IMR-90 (cell line): Measurements from ENCODE around the gene GTPBP6. TPM values are rescaled to one million over a fixed set of nuclear protein-coding genes. Genes with fewer than 3 reads are reported as not detected.

Experiments
- ATAC-seq: fragments of 200-7000 bp; cut with Tn5 transposase; 2 replicates; pipeline ENCODE4 v1.9.1; 2020; ENCODE audit warnings: low read depth, mild to moderate bottlenecking, moderate library complexity
- BruUV-seq: library from RNA; stranded (reverse); fragments of 400-500 nt; replicated peaks from 2 replicates; lab custom pipeline; 2021; lab: Mats Ljungman, UMichigan
- CTCF ChIA-PET: fragments of 300-600 bp; formaldehyde crosslinking; extraction: SDS; loops from one replicate; lab custom pipeline; 2021; ENCODE audit warnings: antibody characterized with exemption; lab: Yijun Ruan, JAX
- POLR2A ChIA-PET: fragments of 300-600 bp; sonication (Branson Sonifier 250); formaldehyde crosslinking; loops from one replicate; lab custom pipeline; 2022; ENCODE audit warnings: antibody characterized with exemption; ENCODE audit not compliant: unreplicated experiment; lab: Charles Lee
- DNase-seq: peaks from one replicate; pipeline ENCODE4 v3.0.0; 2013
- H2AFZ ChIP-seq: replicated peaks from 2 replicates; pipeline ENCODE3; 2013; ENCODE audit warnings: low read length, mild to moderate bottlenecking; ENCODE audit not compliant: poor library complexity
- H2AK5ac ChIP-seq: 2 replicates; pipeline ENCODE4 v1.6.1; 2013; ENCODE audit warnings: low read depth, low read length, inconsistent platforms
- H2AK9ac ChIP-seq: replicated peaks from 2 replicates; pipeline ENCODE3; 2013; ENCODE audit warnings: mild to moderate bottlenecking, low read depth, low read length, moderate library complexity; ENCODE audit not compliant: poor library complexity
- H2BK120ac ChIP-seq: 2 replicates; pipeline ENCODE4 v1.6.1; 2013; ENCODE audit warnings: low read depth, low read length, inconsistent platforms
- H2BK15ac ChIP-seq: 3 replicates; pipeline ENCODE4 v1.6.1; 2013; ENCODE audit warnings: low read depth, low read length, inconsistent platforms
- H2BK20ac ChIP-seq: 2 replicates; pipeline ENCODE4 v1.6.1; 2013; ENCODE audit warnings: low read depth, mild to moderate bottlenecking, inconsistent platforms, low read length, moderate library complexity
- H2BK5ac ChIP-seq: 2 replicates; pipeline ENCODE4 v1.6.1; 2013; ENCODE audit warnings: mild to moderate bottlenecking, low read depth, low read length, inconsistent platforms; ENCODE audit not compliant: poor library complexity, severe bottlenecking
- H3K14ac ChIP-seq: replicated peaks from 2 replicates; pipeline ENCODE4 v1.6.1; 2013; ENCODE audit warnings: low read depth, low read length, inconsistent platforms
- H3K18ac ChIP-seq: 2 replicates; pipeline ENCODE4 v1.6.1; 2013; ENCODE audit warnings: low read depth, low read length, control low read depth
- H3K23ac ChIP-seq: 2 replicates; pipeline ENCODE4 v1.6.1; 2013; ENCODE audit warnings: low read depth, low read length, inconsistent platforms
- H3K27ac ChIP-seq: 2 replicates; pipeline ENCODE4 v1.5.1; 2013; ENCODE audit warnings: mild to moderate bottlenecking, control low read depth, low read length; ENCODE audit not compliant: insufficient read depth
- H3K27me3 ChIP-seq: 2 replicates; pipeline ENCODE4 v1.6.1; 2013; ENCODE audit warnings: low read length; ENCODE audit not compliant: control insufficient read depth, insufficient read depth
- H3K36me3 ChIP-seq: 2 replicates; pipeline ENCODE4 v1.6.1; 2013; ENCODE audit warnings: low read length, mixed read lengths; ENCODE audit not compliant: control insufficient read depth, insufficient read depth
- H3K4ac ChIP-seq: 2 replicates; pipeline ENCODE4 v1.6.1; 2013; ENCODE audit warnings: low read depth, low read length, inconsistent platforms
- H3K4me1 ChIP-seq: 2 replicates; pipeline ENCODE4 v1.6.1; 2013; ENCODE audit warnings: low read length, mixed read lengths; ENCODE audit not compliant: control insufficient read depth, insufficient read depth
- H3K4me2 ChIP-seq: 2 replicates; pipeline ENCODE4 v1.6.1; 2013; ENCODE audit warnings: low read depth, mild to moderate bottlenecking, control low read depth, low read length, moderate library complexity
- H3K4me3 ChIP-seq: 2 replicates; pipeline ENCODE4 v1.5.1; 2013; ENCODE audit warnings: low read depth, mild to moderate bottlenecking, control low read depth, low read length, moderate library complexity; ENCODE audit not compliant: insufficient read depth
- H3K56ac ChIP-seq: 2 replicates; pipeline ENCODE4 v1.6.1; 2013; ENCODE audit warnings: low read length, inconsistent platforms; ENCODE audit not compliant: insufficient read depth; ENCODE audit errors: extremely low read depth
- H3K79me1 ChIP-seq, 2 experiments: 2 replicates each; pipeline ENCODE4 v1.6.1; 2013; ENCODE audit warnings: low read length in 2 of 2, inconsistent platforms in 1 of 2, low read depth in 1 of 2
- H3K9ac ChIP-seq: 2 replicates; pipeline ENCODE4 v1.6.1; 2013; ENCODE audit warnings: low read depth, low read length, control low read depth
- H3K9me1 ChIP-seq: 2 replicates; pipeline ENCODE4 v1.6.1; 2013; ENCODE audit warnings: low read length, inconsistent platforms; ENCODE audit not compliant: insufficient read depth
- H3K9me3 ChIP-seq: 2 replicates; pipeline ENCODE4 v1.6.1; 2013; ENCODE audit warnings: low read length; ENCODE audit not compliant: control insufficient read depth, insufficient read depth
- H4K20me1 ChIP-seq: 2 replicates; pipeline ENCODE4 v1.6.1; 2013; ENCODE audit warnings: low read length, inconsistent platforms; ENCODE audit not compliant: insufficient read depth
- H4K5ac ChIP-seq: 2 replicates; pipeline ENCODE4 v1.6.1; 2013; ENCODE audit warnings: mild to moderate bottlenecking, low read depth, low read length, control low read depth
- H4K8ac ChIP-seq, 2 experiments: 2 replicates each; pipeline ENCODE4 v1.6.1; 2013; ENCODE audit warnings: low read depth in 2 of 2, low read length in 2 of 2, control low read depth in 1 of 2, inconsistent platforms in 1 of 2
- H4K91ac ChIP-seq: 2 replicates; pipeline ENCODE4 v1.6.1; 2013; ENCODE audit warnings: low read depth, low read length, inconsistent platforms; ENCODE audit not compliant: insufficient read depth
- BHLHE40 ChIP-seq: fragments of 150-350 bp; IDR thresholded peaks from 2 replicates; pipeline ENCODE4 v1.6.1; 2016; ENCODE audit warnings: mild to moderate bottlenecking, low read depth, low read length
- CTCF ChIP-seq: conservative IDR thresholded peaks from 2 replicates; pipeline ENCODE4 v1.5.1; 2012; ENCODE audit warnings: mild to moderate bottlenecking, low read depth, low read length, improper control_type of control experiment
- FOS ChIP-seq: fragments of 150-350 bp; IDR thresholded peaks from 2 replicates; pipeline ENCODE4 v1.6.1; 2016; ENCODE audit warnings: low read depth, low read length
- MAFK ChIP-seq: IDR thresholded peaks from 2 replicates; pipeline ENCODE4 v1.6.1; 2012; ENCODE audit warnings: low read depth, low read length, improper control_type of control experiment
- MAZ ChIP-seq: IDR thresholded peaks from 2 replicates; pipeline ENCODE4 v1.6.1; 2012; ENCODE audit warnings: low read depth, mild to moderate bottlenecking, low read length, improper control_type of control experiment, moderate library complexity, borderline replicate concordance
- MXI1 ChIP-seq: IDR thresholded peaks from 2 replicates; pipeline ENCODE4 v1.6.1; 2012; ENCODE audit warnings: low read depth, mild to moderate bottlenecking, low read length, moderate library complexity, borderline replicate concordance
- NFE2L2 ChIP-seq: fragments of 150-350 bp; IDR thresholded peaks from 2 replicates; pipeline ENCODE4 v1.6.1; 2016; ENCODE audit warnings: low read depth, mild to moderate bottlenecking, low read length
- RAD21 ChIP-seq: IDR thresholded peaks from 2 replicates; pipeline ENCODE4 v1.6.1; 2012; ENCODE audit warnings: low read length, improper control_type of control experiment
- RCOR1 ChIP-seq: IDR thresholded peaks from 2 replicates; pipeline ENCODE4 v1.6.1; 2012; ENCODE audit warnings: mild to moderate bottlenecking, low read length, improper control_type of control experiment; ENCODE audit not compliant: insufficient replicate concordance
- RFX5 ChIP-seq: IDR thresholded peaks from 2 replicates; pipeline ENCODE4 v1.8.0; 2012; ENCODE audit warnings: low read depth, mild to moderate bottlenecking, low read length, moderate library complexity
- SMC3 ChIP-seq: fragments of 150-350 bp; IDR thresholded peaks from 2 replicates; pipeline ENCODE4 v1.6.1; 2016; ENCODE audit warnings: low read depth, mild to moderate bottlenecking, antibody characterized with exemption, low read length, moderate library complexity
- USF2 ChIP-seq: fragments of 150-350 bp; IDR thresholded peaks from 2 replicates; pipeline ENCODE4 v1.6.1; 2017; ENCODE audit warnings: mild to moderate bottlenecking, antibody characterized with exemption, low read length, low read depth
- WGBS, 2 experiments: methylation state at CpG; one replicate each; pipeline versions ENCODE4 v1.1.5 to v1.1.7; 2013; ENCODE audit warnings: missing lambda C conversion rate in 2 of 2; ENCODE audit not compliant: insufficient read length in 1 of 2; ENCODE audit errors: extremely low coverage in 2 of 2; 5-methylcytosine and 5-hydroxymethylcytosine counted together
- dilution Hi-C: fragments of 300-500 bp; cut with HindIII; formaldehyde crosslinking; loops from one replicate; pipeline ENCODE4 v1.14.3; 2018; ENCODE audit warnings: low sequenced_read_pairs; ENCODE audit not compliant: unreplicated experiment
- in situ Hi-C: fragments of 300-500 bp; cut with MboI; formaldehyde crosslinking; loops from 3 replicates; pipeline ENCODE4 v1.14.3; 2019; ENCODE audit warnings: low sequenced_read_pairs, inconsistent platforms, mixed read lengths
- intact Hi-C: fragments of 100-400 bp; cut with micrococcal nuclease; formaldehyde crosslinking; loops from 2 replicates; pipeline ENCODE4 v1.10.0; 2022
- polyA plus RNA-seq, 3 experiments: library from polyadenylated mRNA; depleted of rRNA; stranded (reverse); fragments of >200 nt; gene quantifications; 2 replicates each; pipeline ENCODE4 v1.2.3, GENCODE V29; 2012; ENCODE audit warnings: low replicate concordance in 1 of 3
- total RNA-seq: library from RNA; depleted of rRNA; stranded (reverse); fragments of >200 nt; gene quantifications from 2 replicates; pipeline ENCODE4 v1.2.3, GENCODE V29; 2012

GTPBP6 gene
- total and polyA plus RNA-seq, 2 of the 4 experiments (the other 2 are of a cell fraction) = 24.0 to 31.6 TPM

GRCh38 chrX:355329-356050 is 36.9 kb upstream of the GTPBP6 start:
- ATAC-seq (no peak), DNase-seq (no peak)
- H2BK15ac ChIP-seq = no peak overlapping the region
- H3K23ac ChIP-seq = no peak overlapping the region
- dilution Hi-C loops (no loop called here), in situ Hi-C loops (no loop called here), intact Hi-C loops (no loop called here)
- H3K79me1 ChIP-seq = peaks cover 0 to 5% of the 10 kb centered on the region in 2 experiments; a peak in 1 of 4 replicates
- no peak overlapping the region for H4K5ac ChIP-seq
- H2BK120ac ChIP-seq = no peak overlapping the region
- no peaks in the 10 kb centered on the region; the same call in 1 of the 2 replicates for H4K20me1 ChIP-seq
- no peak overlapping the region for H4K91ac ChIP-seq
- H3K36me3 ChIP-seq = peaks cover 6% of the 10 kb centered on the region; the same call in 1 of the 2 replicates
- ChIA-PET CTCF (no interaction called here), POLR2A (no interaction called here)
- WGBS, 2 experiments = 94% methylated on average over 19 of the region's 35 CpGs; no CpG with 5 or more reads in 1 of the 2 experiments
- H3K27me3 ChIP-seq = no peaks in the 10 kb centered on the region
- H4K8ac ChIP-seq = no peak overlapping the region
- no peak overlapping the region for H3K9ac ChIP-seq
- H3K9me1 ChIP-seq = no peaks in the 10 kb centered on the region
- no peak overlapping the region for H3K18ac ChIP-seq
- H3K56ac ChIP-seq = no peak overlapping the region
- no peak overlapping the region for H3K27ac ChIP-seq
- peaks cover 5% of the 10 kb centered on the region for H3K9me3 ChIP-seq
- BruUV-seq = no TSS peak
- no peak overlapping the region for H2AFZ ChIP-seq
- H2AK9ac ChIP-seq = no peak overlapping the region
- H2BK20ac ChIP-seq = no peak overlapping the region
- H3K4ac ChIP-seq = no peak overlapping the region
- no peak overlapping the region for H3K4me2 ChIP-seq
- H3K4me3 ChIP-seq = no peak overlapping the region
- H3K14ac ChIP-seq = no peak overlapping the region
- no peak for TF ChIP-seq MAFK
- no peak for TF ChIP-seq RCOR1
- TF ChIP-seq USF2 = no peak
- TF ChIP-seq SMC3 = no peak
- TF ChIP-seq BHLHE40 = no peak
- TF ChIP-seq RFX5 = no peak
- no peak for TF ChIP-seq NFE2L2
- no peak for TF ChIP-seq CTCF
- no peak for TF ChIP-seq FOS
- TF ChIP-seq MXI1 = no peak
- TF ChIP-seq RAD21 = no peak
- no peak for TF ChIP-seq MAZ
- H2BK5ac ChIP-seq = no peak overlapping the region
- H3K4me1 ChIP-seq = no peaks in the 10 kb centered on the region
- H2AK5ac ChIP-seq = no peak overlapping the region
